ENCODE measurements around the gene UTP18. TPM values are rescaled to one million over a fixed set of nuclear protein-coding genes. Genes with fewer than 3 reads are reported as not detected.
"Not testable (repeated sequence)": the region's sequence is repeated elsewhere in the genome, so short reads cannot be mapped to it uniquely, and the experiment has no call there.

UTP18 gene
- 90.7 and 95.1 TPM in 2 replicates for total RNA-seq (2014; rRNA removed; shearing (Covaris generic))

- DNase-seq (ENCODE audit: low read depth in 1 of 2, low spot score in 2 of 2): peak; percentile 99 to 100
- peaks cover 52% of the 10 kb centered on the region for H3K36me3 ChIP-seq
- no peaks in the 10 kb centered on the region for H3K27me3 ChIP-seq (replicated peaks)
- H3K4me1 ChIP-seq (replicated peaks): peaks cover 22% of the 10 kb centered on the region
- peak within 1 kb of the TSS; percentile 93 for H3K4me3 ChIP-seq
- H3K27ac ChIP-seq: peak within 1 kb of the TSS; percentile 100
- H3K9me3 ChIP-seq (replicated peaks): no peaks in the 10 kb centered on the region; the same call in 1 of the 2 replicates
Measured at GRCh38 chr17:51260237-51261023, at the start of gene UTP18. Gene UTP18, plus strand, starts transcription at chr17:51260546. Its CDS starts 39 bp downstream, at chr17:51260585.

- no peak for DNase-seq (ENCODE audit: low read depth in 1 of 2, low spot score in 2 of 2)
- Histone ChIP-seq H3K27ac (no peak overlapping the region), H3K4me1 (replicated peaks) (no peaks in the 10 kb centered on the region), H3K4me3 (no peak overlapping the region), H3K36me3 (peaks cover 63% of the 10 kb centered on the region), H3K27me3 (replicated peaks) (no peaks in the 10 kb centered on the region), H3K9me3 (replicated peaks) (no peaks in the 10 kb centered on the region)
Measured at GRCh38 chr17:51214920-51215319, 45.4 kb upstream of the UTP18 start.

- Histone ChIP-seq H3K4me1 (replicated peaks) (no peaks in the 10 kb centered on the region), H3K27me3 (replicated peaks) (no peaks in the 10 kb centered on the region), H3K4me3 (no peak overlapping the region), H3K36me3 (peaks cover 61% of the 10 kb centered on the region), H3K27ac (no peak overlapping the region), H3K9me3 (replicated peaks) (no peaks in the 10 kb centered on the region)
- no peak for DNase-seq (ENCODE audit: low read depth in 1 of 2, low spot score in 2 of 2)
Measured at GRCh38 chr17:51217946-51218345, 42.4 kb upstream of the UTP18 start.

GRCh38 chr17:51221322-51221721, 39.0 kb upstream of the UTP18 start:
- Histone ChIP-seq H3K9me3 (replicated peaks) (no peaks in the 10 kb centered on the region), H3K36me3 (peaks cover 48% of the 10 kb centered on the region), H3K27ac (no peak overlapping the region), H3K4me3 (no peak overlapping the region), H3K27me3 (replicated peaks) (no peaks in the 10 kb centered on the region), H3K4me1 (replicated peaks) (no peaks in the 10 kb centered on the region)
- DNase-seq (ENCODE audit: low read depth in 1 of 2, low spot score in 2 of 2): no peak

- Histone ChIP-seq H3K4me3 (no peak overlapping the region), H3K4me1 (replicated peaks) (no peaks in the 10 kb centered on the region), H3K9me3 (replicated peaks) (no peaks in the 10 kb centered on the region), H3K36me3 (peaks cover 21% of the 10 kb centered on the region), H3K27me3 (replicated peaks) (no peaks in the 10 kb centered on the region), H3K27ac (no peak overlapping the region)
- no peak for DNase-seq (ENCODE audit: low read depth in 1 of 2, low spot score in 2 of 2)
Measured at GRCh38 chr17:51224402-51225262, 35.7 kb upstream of the UTP18 start.

- not testable (repeated sequence) for H3K4me1 ChIP-seq (replicated peaks); H3K27ac ChIP-seq; H3K9me3 ChIP-seq (replicated peaks); DNase-seq (ENCODE audit: low read depth in 1 of 2, low spot score in 2 of 2); H3K27me3 ChIP-seq (replicated peaks); H3K4me3 ChIP-seq
- peaks cover 15% of the 10 kb centered on the region for H3K36me3 ChIP-seq
Measured at GRCh38 chr17:51225523-51225922, 34.8 kb upstream of the UTP18 start.

GRCh38 chr17:51228161-51228560, 32.2 kb upstream of the UTP18 start:
- H3K27ac ChIP-seq: no peak overlapping the region
- no peaks in the 10 kb centered on the region for H3K9me3 ChIP-seq (replicated peaks)
- peaks cover 10% of the 10 kb centered on the region for H3K36me3 ChIP-seq
- H3K4me3 ChIP-seq: no peak overlapping the region
- H3K27me3 ChIP-seq (replicated peaks): no peaks in the 10 kb centered on the region
- no peaks in the 10 kb centered on the region for H3K4me1 ChIP-seq (replicated peaks)
- no peak for DNase-seq (ENCODE audit: low read depth in 1 of 2, low spot score in 2 of 2)

- Histone ChIP-seq H3K36me3 (no peaks in the 10 kb centered on the region), H3K4me3 (no peak overlapping the region), H3K9me3 (replicated peaks) (no peaks in the 10 kb centered on the region), H3K4me1 (replicated peaks) (no peaks in the 10 kb centered on the region), H3K27ac (no peak overlapping the region), H3K27me3 (replicated peaks) (no peaks in the 10 kb centered on the region)
- DNase-seq (ENCODE audit: low read depth in 1 of 2, low spot score in 2 of 2): no peak
Measured at GRCh38 chr17:51229889-51230288, 30.5 kb upstream of the UTP18 start.

GRCh38 chr17:51230306-51230705, 30.0 kb upstream of the UTP18 start:
- Histone ChIP-seq H3K36me3 (no peaks in the 10 kb centered on the region), H3K27me3 (replicated peaks) (no peaks in the 10 kb centered on the region), H3K4me3 (no peak overlapping the region), H3K9me3 (replicated peaks) (no peaks in the 10 kb centered on the region), H3K27ac (no peak overlapping the region), H3K4me1 (replicated peaks) (no peaks in the 10 kb centered on the region)
- no peak for DNase-seq (ENCODE audit: low read depth in 1 of 2, low spot score in 2 of 2)

GRCh38 chr17:51231999-51232398, 28.3 kb upstream of the UTP18 start:
- Histone ChIP-seq H3K4me1 (replicated peaks) (no peaks in the 10 kb centered on the region), H3K27ac (no peak overlapping the region), H3K9me3 (replicated peaks) (no peaks in the 10 kb centered on the region), H3K27me3 (replicated peaks) (no peaks in the 10 kb centered on the region), H3K4me3 (no peak overlapping the region), H3K36me3 (no peaks in the 10 kb centered on the region)
- no peak for DNase-seq (ENCODE audit: low read depth in 1 of 2, low spot score in 2 of 2)

- Histone ChIP-seq H3K9me3 (replicated peaks) (no peaks in the 10 kb centered on the region), H3K36me3 (peaks cover 8% of the 10 kb centered on the region; the same call in 1 of the 2 replicates), H3K27ac (no peak overlapping the region), H3K27me3 (replicated peaks) (no peaks in the 10 kb centered on the region), H3K4me3 (no peak overlapping the region), H3K4me1 (replicated peaks) (no peaks in the 10 kb centered on the region)
- DNase-seq (ENCODE audit: low read depth in 1 of 2, low spot score in 2 of 2): no peak
Measured at GRCh38 chr17:51234162-51234561, 26.2 kb upstream of the UTP18 start.

- no peaks in the 10 kb centered on the region for H3K9me3 ChIP-seq (replicated peaks)
- no peaks in the 10 kb centered on the region for H3K4me1 ChIP-seq (replicated peaks)
- peaks cover 8% of the 10 kb centered on the region for H3K36me3 ChIP-seq
- H3K27me3 ChIP-seq (replicated peaks): no peaks in the 10 kb centered on the region
- H3K27ac ChIP-seq: no peak overlapping the region
- H3K4me3 ChIP-seq: no peak overlapping the region
- no peak for DNase-seq (ENCODE audit: low read depth in 1 of 2, low spot score in 2 of 2)
Measured at GRCh38 chr17:51238255-51238887, 22.0 kb upstream of the UTP18 start.

GRCh38 chr17:51240275-51240674, 20.1 kb upstream of the UTP18 start:
- Histone ChIP-seq H3K4me1 (replicated peaks) (no peaks in the 10 kb centered on the region), H3K4me3 (no peak overlapping the region), H3K27me3 (replicated peaks) (no peaks in the 10 kb centered on the region), H3K9me3 (replicated peaks) (no peaks in the 10 kb centered on the region), H3K27ac (no peak overlapping the region), H3K36me3 (peaks cover 8% of the 10 kb centered on the region)
- no peak for DNase-seq (ENCODE audit: low read depth in 1 of 2, low spot score in 2 of 2)

GRCh38 chr17:51244041-51244440, 16.3 kb upstream of the UTP18 start:
- Histone ChIP-seq H3K27ac (no peak overlapping the region), H3K27me3 (replicated peaks) (no peaks in the 10 kb centered on the region), H3K4me1 (replicated peaks) (no peaks in the 10 kb centered on the region), H3K36me3 (peaks cover 8% of the 10 kb centered on the region), H3K9me3 (replicated peaks) (no peaks in the 10 kb centered on the region), H3K4me3 (no peak overlapping the region)
- no peak for DNase-seq (ENCODE audit: low read depth in 1 of 2, low spot score in 2 of 2)

Measured in SJSA1 (cell line).